HepG2 (cell line): ENCODE measurements around the gene IGIP. TPM values are rescaled to one million over a fixed set of nuclear protein-coding genes. Genes with fewer than 3 reads are reported as not detected.

Experiments used
- FOSL1 ChIP-seq: sonication (generic); formaldehyde crosslinking; IDR thresholded peaks from 2 replicates; pipeline ENCODE4 v1.9.0; 2021; ENCODE audit warnings: missing genetic modification reagents, borderline replicate concordance
- HES4 ChIP-seq: sonication (generic); formaldehyde crosslinking; IDR thresholded peaks from 2 replicates; pipeline ENCODE4 v1.9.0; 2021; ENCODE audit warnings: mild to moderate bottlenecking, missing genetic modification reagents, borderline replicate concordance
- MIXL1 ChIP-seq: IDR thresholded peaks from 2 replicates; pipeline ENCODE4 v1.6.1; 2016
- MLXIP ChIP-seq: sonication (generic); formaldehyde crosslinking; IDR thresholded peaks from 2 replicates; pipeline ENCODE4 v1.9.0; 2021; ENCODE audit warnings: missing genetic modification reagents, borderline replicate concordance
- TCF12 ChIP-seq, 2 experiments: fragments of 450-650 bp in 1 of 2; sonication (generic) in 1 of 2; formaldehyde crosslinking in 1 of 2; IDR thresholded peaks; 2 replicates each; pipeline versions ENCODE4 v1.6.1 to v1.8.0; 2017 to 2022; ENCODE audit warnings: antibody characterized with exemption in 1 of 2, mild to moderate bottlenecking in 1 of 2, missing genetic modification reagents in 1 of 2, moderate library complexity in 1 of 2
- TRIM22 ChIP-seq: fragments of 450-650 bp; IDR thresholded peaks from 2 replicates; pipeline ENCODE4 v1.6.1; 2017
- ZEB1 ChIP-seq: IDR thresholded peaks from 2 replicates; pipeline ENCODE4 v1.6.1; 2012; ENCODE audit warnings: mild to moderate bottlenecking, low read depth, inconsistent platforms; ENCODE audit not compliant: insufficient replicate concordance
- ZNF275 ChIP-seq: sonication (generic); formaldehyde crosslinking; IDR thresholded peaks from 2 replicates; pipeline ENCODE4 v1.8.0; 2022; ENCODE audit warnings: missing genetic modification reagents, mild to moderate bottlenecking, inconsistent platforms, borderline replicate concordance
- ZNF30 ChIP-seq: sonication (generic); formaldehyde crosslinking; IDR thresholded peaks from 2 replicates; pipeline ENCODE4 v1.5.0; 2020; ENCODE audit warnings: mild to moderate bottlenecking, missing genetic modification reagents
- ZNF33B ChIP-seq: sonication (generic); formaldehyde crosslinking; IDR thresholded peaks from 2 replicates; pipeline ENCODE4 v1.5.1; 2020; ENCODE audit warnings: mild to moderate bottlenecking, missing genetic modification reagents
- ZNF367 ChIP-seq: sonication (generic); formaldehyde crosslinking; IDR thresholded peaks from 2 replicates; pipeline ENCODE4 v1.4.0; 2020; ENCODE audit warnings: missing genetic modification reagents, borderline replicate concordance
- polyA plus RNA-seq, 8 experiments: library from polyadenylated mRNA; depleted of rRNA in 3 of 8; stranded (reverse) in 7 of 8; unstranded in 1 of 8; fragments of >200 nt; fragmentation: Illumina TruSeq in 4 of 8; extraction: Trizol in 4 of 8; gene quantifications; 2 replicates each; pipeline versions ENCODE4 v1.2.1 to v1.2.3, GENCODE V29; 2011 to 2016; ENCODE audit warnings: low read depth in 4 of 8, missing spikeins in 1 of 8, mixed read lengths in 1 of 8; ENCODE audit not compliant: insufficient read depth in 1 of 8
- total RNA-seq, 5 experiments: library from RNA; depleted of rRNA; stranded (reverse); fragments of >200 nt; fragmentation: Illumina TruSeq; extraction: Trizol; gene quantifications; 2 replicates each; pipeline ENCODE4 v1.2.3, GENCODE V29; 2016; ENCODE audit warnings: low read depth in 1 of 5
- TF ChIP-seq, protein P1 (sequence below): sonication (generic); formaldehyde crosslinking; IDR thresholded peaks from 2 replicates; pipeline ENCODE4 v1.4.0; 2020; ENCODE audit warnings: missing genetic modification reagents
- TF ChIP-seq, protein P2 (sequence below): sonication (generic); formaldehyde crosslinking; IDR thresholded peaks from 2 replicates; pipeline ENCODE4 v1.8.1; 2022; ENCODE audit warnings: low read depth, mild to moderate bottlenecking, missing genetic modification reagents

The IGIP gene
- total and polyA plus RNA-seq, 2 of the 13 experiments (the other 11 are each of a cell fraction or from before 2014, with no cell fraction given) = 1.7 to 2.1 TPM

GRCh38 chr5:140175367-140176030, 49.8 kb downstream of the IGIP start (continued):
- TF ChIP-seq, protein P1, sequence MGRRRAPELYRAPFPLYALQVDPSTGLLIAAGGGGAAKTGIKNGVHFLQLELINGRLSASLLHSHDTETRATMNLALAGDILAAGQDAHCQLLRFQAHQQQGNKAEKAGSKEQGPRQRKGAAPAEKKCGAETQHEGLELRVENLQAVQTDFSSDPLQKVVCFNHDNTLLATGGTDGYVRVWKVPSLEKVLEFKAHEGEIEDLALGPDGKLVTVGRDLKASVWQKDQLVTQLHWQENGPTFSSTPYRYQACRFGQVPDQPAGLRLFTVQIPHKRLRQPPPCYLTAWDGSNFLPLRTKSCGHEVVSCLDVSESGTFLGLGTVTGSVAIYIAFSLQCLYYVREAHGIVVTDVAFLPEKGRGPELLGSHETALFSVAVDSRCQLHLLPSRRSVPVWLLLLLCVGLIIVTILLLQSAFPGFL (CRISPR knock-in tag) = no peak
- TF ChIP-seq ZNF30 (CRISPR knock-in tag) = no peak
- peak; percentile 29 for TF ChIP-seq ZEB1
- TF ChIP-seq FOSL1 (CRISPR knock-in tag) = no peak
- TF ChIP-seq MLXIP (CRISPR knock-in tag) = no peak
- TF ChIP-seq, protein P2, sequence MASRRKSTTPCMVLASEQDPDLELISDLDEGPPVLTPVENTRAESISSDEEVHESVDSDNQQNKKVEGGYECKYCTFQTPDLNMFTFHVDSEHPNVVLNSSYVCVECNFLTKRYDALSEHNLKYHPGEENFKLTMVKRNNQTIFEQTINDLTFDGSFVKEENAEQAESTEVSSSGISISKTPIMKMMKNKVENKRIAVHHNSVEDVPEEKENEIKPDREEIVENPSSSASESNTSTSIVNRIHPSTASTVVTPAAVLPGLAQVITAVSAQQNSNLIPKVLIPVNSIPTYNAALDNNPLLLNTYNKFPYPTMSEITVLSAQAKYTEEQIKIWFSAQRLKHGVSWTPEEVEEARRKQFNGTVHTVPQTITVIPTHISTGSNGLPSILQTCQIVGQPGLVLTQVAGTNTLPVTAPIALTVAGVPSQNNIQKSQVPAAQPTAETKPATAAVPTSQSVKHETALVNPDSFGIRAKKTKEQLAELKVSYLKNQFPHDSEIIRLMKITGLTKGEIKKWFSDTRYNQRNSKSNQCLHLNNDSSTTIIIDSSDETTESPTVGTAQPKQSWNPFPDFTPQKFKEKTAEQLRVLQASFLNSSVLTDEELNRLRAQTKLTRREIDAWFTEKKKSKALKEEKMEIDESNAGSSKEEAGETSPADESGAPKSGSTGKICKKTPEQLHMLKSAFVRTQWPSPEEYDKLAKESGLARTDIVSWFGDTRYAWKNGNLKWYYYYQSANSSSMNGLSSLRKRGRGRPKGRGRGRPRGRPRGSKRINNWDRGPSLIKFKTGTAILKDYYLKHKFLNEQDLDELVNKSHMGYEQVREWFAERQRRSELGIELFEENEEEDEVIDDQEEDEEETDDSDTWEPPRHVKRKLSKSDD = no peak; the same call in 1 of the 2 replicates
- TF ChIP-seq ZNF275 = 0 out of 2 replicates have a peak, but pooled peaks have one; percentile 3
- TF ChIP-seq MIXL1 (CRISPR knock-in tag) = no peak
- TF ChIP-seq ZNF367 (CRISPR knock-in tag) = no peak
- no peak for TF ChIP-seq TCF12 (IDR thresholded peaks at IDR 0.05)
- TF ChIP-seq TCF12 (CRISPR knock-in tag; IDR thresholded peaks at IDR 0.05) = no peak
- no peak for TF ChIP-seq TRIM22
- no peak for TF ChIP-seq ZNF33B (CRISPR knock-in tag)
- no peak for TF ChIP-seq HES4 (CRISPR knock-in tag)
